Measurements from ENCODE around the gene ADRA2C. TPM values are rescaled to one million over a fixed set of nuclear protein-coding genes. Genes with fewer than 3 reads are reported as not detected.

ADRA2C gene
- total RNA-seq, 1 donor from 2014 or later = 4.5 TPM

GRCh38 chr4:3746701-3747580 lies 19.2 kb upstream of the ADRA2C start:
- Histone ChIP-seq H3K27me3 (ENCODE audit: low read depth) (peaks cover 84% of the 10 kb centered on the region), H3K4me1 (peaks cover 15% of the 10 kb centered on the region), H3K9me3 (replicated peaks) (peaks cover 10% of the 10 kb centered on the region), H3K27ac (replicated peaks) (no peak overlapping the region), H3K36me3 (no peaks in the 10 kb centered on the region), H3K4me3 (no peak overlapping the region)
- no peak for TF ChIP-seq CTCF (IDR thresholded peaks at IDR 0.05; ENCODE audit: borderline replicate concordance)
- intact Hi-C loops (cut with micrococcal nuclease) = no loop called here
- DNase-seq = no peak

GRCh38 chr4:3747581-3747904 lies 18.6 kb upstream of the ADRA2C start:
- intact Hi-C loops (cut with micrococcal nuclease) = no loop called here
- TF ChIP-seq CTCF (IDR thresholded peaks at IDR 0.05; ENCODE audit: borderline replicate concordance) = peak; percentile 54
- no peak for DNase-seq
- Histone ChIP-seq H3K27ac (replicated peaks) (no peak overlapping the region), H3K9me3 (replicated peaks) (peaks cover 4% of the 10 kb centered on the region), H3K4me3 (no peak overlapping the region), H3K4me1 (peaks cover 15% of the 10 kb centered on the region), H3K36me3 (no peaks in the 10 kb centered on the region), H3K27me3 (ENCODE audit: low read depth) (peaks cover 84% of the 10 kb centered on the region)

- no peaks in the 10 kb centered on the region for H3K36me3 ChIP-seq
- H3K27me3 ChIP-seq (ENCODE audit: low read depth) = peaks cover 84% of the 10 kb centered on the region
- no peaks in the 10 kb centered on the region for H3K9me3 ChIP-seq (replicated peaks)
- no peak overlapping the region for H3K27ac ChIP-seq (replicated peaks)
- DNase-seq = no peak
- no peak for TF ChIP-seq CTCF (IDR thresholded peaks at IDR 0.05; ENCODE audit: borderline replicate concordance)
- intact Hi-C loops (cut with micrococcal nuclease) = no loop called here
- H3K4me1 ChIP-seq = peaks cover 18% of the 10 kb centered on the region
- H3K4me3 ChIP-seq = no peak overlapping the region
Observed at GRCh38 chr4:3748136-3748898, 17.9 kb upstream of the ADRA2C start.

- Histone ChIP-seq H3K36me3 (no peaks in the 10 kb centered on the region), H3K4me1 (peaks cover 22% of the 10 kb centered on the region), H3K4me3 (no peak overlapping the region), H3K27ac (replicated peaks) (no peak overlapping the region), H3K27me3 (ENCODE audit: low read depth) (peaks cover 84% of the 10 kb centered on the region), H3K9me3 (replicated peaks) (no peaks in the 10 kb centered on the region)
- intact Hi-C loops (cut with micrococcal nuclease) = no loop called here
- TF ChIP-seq CTCF (IDR thresholded peaks at IDR 0.05; ENCODE audit: borderline replicate concordance) = no peak
- no peak for DNase-seq
Observed at GRCh38 chr4:3749081-3749480, 17.1 kb upstream of the ADRA2C start.

GRCh38 chr4:3750334-3750733 lies 15.9 kb upstream of the ADRA2C start:
- H3K4me3 ChIP-seq = no peak overlapping the region
- H3K36me3 ChIP-seq = no peaks in the 10 kb centered on the region
- intact Hi-C loops (cut with micrococcal nuclease) = no loop called here
- no peak overlapping the region for H3K27ac ChIP-seq (replicated peaks)
- no peaks in the 10 kb centered on the region for H3K9me3 ChIP-seq (replicated peaks)
- TF ChIP-seq CTCF (IDR thresholded peaks at IDR 0.05; ENCODE audit: borderline replicate concordance) = no peak
- H3K27me3 ChIP-seq (ENCODE audit: low read depth) = peaks cover 77% of the 10 kb centered on the region
- H3K4me1 ChIP-seq = peaks cover 21% of the 10 kb centered on the region
- no peak for DNase-seq
